Psoas muscle (tissue), 8 donors: ENCODE data around the gene DNHD1. TPM values are rescaled to one million over a fixed set of nuclear protein-coding genes. Genes with fewer than 3 reads are reported as not detected.

Experiments
- ATAC-seq, 4 donors: fragments of 200-7000 bp; cut with Tn5 transposase; one replicate each; pipeline ENCODE4 v1.9.1; 2020; ENCODE audit warnings: moderate library complexity in 3 of 4, mild to moderate bottlenecking in 2 of 4
- DNase-seq, 2 donors: peaks; one replicate each; pipeline ENCODE4 v3.0.0-alpha.2; 2020
- H3K27ac ChIP-seq: fragments of 200-600 bp; one replicate; pipeline ENCODE4 v1.8.0; 2022
- H3K27me3 ChIP-seq, 3 donors: fragments of 200-600 bp in 1 of 3; one replicate each; pipeline versions ENCODE4 v1.6.1 to v1.8.0; 2013 to 2022; ENCODE audit warnings: low read length in 2 of 3, mild to moderate bottlenecking in 2 of 3, moderate library complexity in 1 of 3; ENCODE audit not compliant: insufficient read depth in 3 of 3
- H3K36me3 ChIP-seq, 2 donors: fragments of 200-600 bp in 1 of 2; one replicate each; pipeline versions ENCODE4 v1.6.1 to v1.8.0; 2013 to 2022; ENCODE audit warnings: low read depth in 1 of 2, mild to moderate bottlenecking in 1 of 2, moderate library complexity in 1 of 2; ENCODE audit not compliant: insufficient read depth in 1 of 2
- H3K4me1 ChIP-seq: fragments of 200-600 bp; one replicate; pipeline ENCODE4 v1.8.0; 2022
- H3K4me3 ChIP-seq: fragments of 200-600 bp; one replicate; pipeline ENCODE4 v1.8.0; 2022; ENCODE audit warnings: mild to moderate bottlenecking
- H3K9me3 ChIP-seq: fragments of 200-600 bp; one replicate; pipeline ENCODE4 v1.8.0; 2022
- WGBS, 3 donors: extraction: QIAGEN DNeasy Blood & Tissue Kit; methylation state at CpG; one replicate each; pipeline versions ENCODE4 v1.1.6 to v1.1.7; 2013; 5-methylcytosine and 5-hydroxymethylcytosine counted together
- intact Hi-C, 2 donors: fragments of 100-400 bp; cut with DNase I; formaldehyde crosslinking; loops; one replicate each; pipeline versions ENCODE4 v1.11.0 to v1.14.2; 2022
- polyA plus RNA-seq, 3 donors: library from polyadenylated mRNA; stranded (reverse); fragments of 200-250 nt; gene quantifications; one replicate each; pipeline ENCODE4 v1.2.3, GENCODE V29; 2013
- total RNA-seq, 4 donors: library from RNA; stranded (reverse); fragmentation: NEBNext Ultra II Directional in 2 of 4; extraction: Animal tissue kit (Norgen Biotek cat#: 25700) in 2 of 4; gene quantifications; one replicate each; pipeline versions ENCODE4 v1.2.1 to v1.2.4, GENCODE V29; 2021 to 2023
- TF ChIP-seq, protein P1 (sequence below): fragments of 200-600 bp; IDR thresholded peaks from one replicate; pipeline ENCODE4 v1.8.0; 2022; ENCODE audit warnings: antibody characterized with exemption
- donor health status: healthy with polysubstance abuse.
- donor health status: DM: no; HTN: no; CAD: no; lungs with moderate emphysema.
- donor health status: Bipolar disorder and iron deficiency.
- donor health status: healthy.
- donor health status: DM: yes; HTN: yes; CAD: no.
- donor health status: DM: no; HTN: no; CAD: no.
- donor health status: DM: no; HTN: no; CAD: no.
- donor health status: DM: yes; HTN: yes; CAD: no.

DNHD1 gene
- total and polyA plus RNA-seq, 7 donors = 2.0 to 9.0 (median 3.4) TPM

DNA sequence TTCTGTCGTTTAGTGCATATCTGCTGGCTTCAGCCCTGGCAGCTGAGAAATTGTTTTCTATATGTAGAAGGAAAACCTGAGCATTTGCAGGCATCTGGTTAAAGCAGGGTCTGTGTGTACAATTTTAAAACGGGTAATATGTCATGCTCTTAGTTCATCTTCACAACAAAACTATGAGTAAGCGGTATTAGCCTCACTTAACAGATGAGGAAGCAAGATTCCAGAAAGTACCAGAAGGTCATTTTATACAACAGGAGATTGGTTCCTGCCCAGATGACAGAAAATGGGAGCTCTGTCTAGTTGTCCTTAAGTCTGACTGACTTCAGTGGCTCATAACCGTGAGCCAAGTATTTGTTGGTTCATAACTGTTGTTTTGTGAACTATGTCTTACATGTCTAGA, 14.6 kb upstream of the DNHD1 start:
- Histone ChIP-seq H3K4me1 (peaks cover 21% of the 10 kb centered on the region), H3K9me3 (no peaks in the 10 kb centered on the region), H3K27ac (peak overlapping the region; percentile 95), H3K36me3 (peaks cover 14 to 78% of the 10 kb centered on the region in 2 donors), H3K4me3 (peak overlapping the region; percentile 93), H3K27me3 (no peaks in the 10 kb centered on the region)
- WGBS, 3 donors = 74 to 78% (median 75%) methylated on average over 4 of the region's 4 CpGs
- intact Hi-C loops = loop anchor here (5.0 kb wide), 2 partner anchors 90 to 130 kb away; partner anchors contain the start of genes SMPD1 (in 1 of the 2) and TAF10 (in 1 of the 2)
- no peak for DNase-seq
- no peak for ATAC-seq
- TF ChIP-seq, protein P1, sequence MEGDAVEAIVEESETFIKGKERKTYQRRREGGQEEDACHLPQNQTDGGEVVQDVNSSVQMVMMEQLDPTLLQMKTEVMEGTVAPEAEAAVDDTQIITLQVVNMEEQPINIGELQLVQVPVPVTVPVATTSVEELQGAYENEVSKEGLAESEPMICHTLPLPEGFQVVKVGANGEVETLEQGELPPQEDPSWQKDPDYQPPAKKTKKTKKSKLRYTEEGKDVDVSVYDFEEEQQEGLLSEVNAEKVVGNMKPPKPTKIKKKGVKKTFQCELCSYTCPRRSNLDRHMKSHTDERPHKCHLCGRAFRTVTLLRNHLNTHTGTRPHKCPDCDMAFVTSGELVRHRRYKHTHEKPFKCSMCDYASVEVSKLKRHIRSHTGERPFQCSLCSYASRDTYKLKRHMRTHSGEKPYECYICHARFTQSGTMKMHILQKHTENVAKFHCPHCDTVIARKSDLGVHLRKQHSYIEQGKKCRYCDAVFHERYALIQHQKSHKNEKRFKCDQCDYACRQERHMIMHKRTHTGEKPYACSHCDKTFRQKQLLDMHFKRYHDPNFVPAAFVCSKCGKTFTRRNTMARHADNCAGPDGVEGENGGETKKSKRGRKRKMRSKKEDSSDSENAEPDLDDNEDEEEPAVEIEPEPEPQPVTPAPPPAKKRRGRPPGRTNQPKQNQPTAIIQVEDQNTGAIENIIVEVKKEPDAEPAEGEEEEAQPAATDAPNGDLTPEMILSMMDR = no peak

DNA sequence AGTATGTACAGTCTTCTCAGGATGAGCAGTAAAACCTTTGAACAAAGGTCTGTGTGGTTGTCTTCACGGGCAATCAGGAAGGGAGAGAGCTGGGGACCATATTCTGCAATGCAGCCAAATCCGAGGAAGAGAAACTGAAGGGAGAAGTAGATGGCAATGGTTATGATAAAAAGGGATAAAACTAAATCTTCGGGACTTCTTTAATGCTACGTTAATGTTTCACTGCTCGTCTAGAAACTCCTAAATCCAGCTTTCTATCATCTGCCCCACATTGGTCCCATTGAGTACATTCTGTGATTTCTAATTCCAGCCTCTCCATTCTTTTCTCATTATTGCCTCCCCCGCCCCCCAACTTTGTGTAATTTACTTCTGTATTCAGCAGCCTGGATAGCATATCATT, 14.1 kb upstream of the DNHD1 start:
- peak overlapping the region; percentile 93 for H3K4me3 ChIP-seq
- peak overlapping the region; percentile 95 for H3K27ac ChIP-seq
- no peaks in the 10 kb centered on the region for H3K9me3 ChIP-seq
- no peaks in the 10 kb centered on the region for H3K27me3 ChIP-seq
- intact Hi-C loops = loop anchor here (5.0 kb wide), 2 partner anchors 91 to 129 kb away; partner anchors contain the start of genes SMPD1 (in 1 of the 2) and TAF10 (in 1 of the 2)
- no peak for DNase-seq
- no peak for ATAC-seq
- H3K36me3 ChIP-seq = peaks cover 16 to 78% of the 10 kb centered on the region in 2 donors
- peaks cover 21% of the 10 kb centered on the region for H3K4me1 ChIP-seq
- TF ChIP-seq, protein P1 = no peak
- 82 to 89% (median 84%) methylated on average over 6 of the region's 6 CpGs for WGBS, 3 donors

GRCh38 chr11:6485661-6486060, 11.4 kb upstream of the DNHD1 start:
- intact Hi-C loops = no loop called here
- TF ChIP-seq, protein P1 = no peak
- peaks cover 18 to 79% of the 10 kb centered on the region in 2 donors for H3K36me3 ChIP-seq
- H3K9me3 ChIP-seq = no peaks in the 10 kb centered on the region
- peaks cover 13% of the 10 kb centered on the region for H3K4me1 ChIP-seq
- no peak for ATAC-seq
- 92 to 96% (median 95%) methylated on average over 3 of the region's 3 CpGs for WGBS, 3 donors
- H3K4me3 ChIP-seq = no peak overlapping the region
- DNase-seq = no peak
- H3K27ac ChIP-seq = no peak overlapping the region
- no peaks in the 10 kb centered on the region for H3K27me3 ChIP-seq

DNA sequence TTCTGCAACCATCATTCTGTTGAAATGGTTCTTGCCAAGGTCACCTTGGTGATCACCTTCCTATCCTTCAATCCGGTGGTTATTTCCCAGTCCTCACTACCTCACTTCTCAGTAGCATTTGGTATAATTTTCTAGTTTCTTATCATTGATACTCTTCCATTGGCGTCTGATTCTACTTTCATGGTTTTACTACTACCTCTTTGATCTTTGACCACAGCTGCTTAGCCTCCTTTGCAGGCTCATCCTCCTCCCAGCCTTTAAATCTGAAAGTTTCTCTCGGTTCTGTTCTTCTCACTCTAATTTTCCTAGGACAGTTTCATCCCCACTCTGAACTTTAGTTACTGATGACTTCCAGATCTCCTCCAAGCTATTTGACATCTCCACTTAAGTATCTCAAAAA, 10.8 kb upstream of the DNHD1 start:
- TF ChIP-seq, protein P1 = no peak
- Histone ChIP-seq H3K27me3 (no peaks in the 10 kb centered on the region), H3K9me3 (no peaks in the 10 kb centered on the region), H3K36me3 (peaks cover 18 to 82% of the 10 kb centered on the region in 2 donors), H3K27ac (no peak overlapping the region), H3K4me1 (peaks cover 11% of the 10 kb centered on the region), H3K4me3 (no peak overlapping the region)
- WGBS, 3 donors = 84 to 90% (median 85%) methylated on average over 3 of the region's 3 CpGs
- DNase-seq (no peak), ATAC-seq (no peak)
- intact Hi-C loops = no loop called here

- Histone ChIP-seq H3K27me3 (no peaks in the 10 kb centered on the region), H3K36me3 (peaks cover 18 to 87% of the 10 kb centered on the region in 2 donors), H3K27ac (no peak overlapping the region), H3K4me1 (peaks cover 10% of the 10 kb centered on the region), H3K4me3 (no peak overlapping the region), H3K9me3 (no peaks in the 10 kb centered on the region)
- 91 to 95% (median 91%) methylated on average over 1 of the region's 1 CpG for WGBS, 3 donors
- TF ChIP-seq, protein P1 = no peak
- DNase-seq (no peak), ATAC-seq (no peak)
- intact Hi-C loops = no loop called here
These were observed 10.1 kb upstream of the DNHD1 start for GRCh38 chr11:6486938-6487337.
